SK-N-SH (cell line): ENCODE results near the gene PLTP.

Source experiments
- NRF1 ChIP-seq: IDR thresholded peaks from 2 replicates; pipeline ENCODE4 v1.6.1; 2012; ENCODE audit warnings: low read depth, mild to moderate bottlenecking, low read length
- SIN3A ChIP-seq: IDR thresholded peaks from 2 replicates; pipeline ENCODE4 v1.6.1; 2012; ENCODE audit warnings: low read depth, mild to moderate bottlenecking, low read length, moderate library complexity, borderline replicate concordance
- TF ChIP-seq, protein P1 (sequence below): fragments of 200-600 bp; sonication (generic); IDR thresholded peaks from 2 replicates; pipeline ENCODE4 v1.6.1; 2017; ENCODE audit warnings: antibody characterized with exemption, mild to moderate bottlenecking, moderate library complexity
- TF ChIP-seq, protein P2 (sequence below): IDR thresholded peaks from 2 replicates; pipeline ENCODE4 v1.4.0; 2012; ENCODE audit warnings: low read depth
- TF ChIP-seq, protein P3 (sequence below): IDR thresholded peaks from 2 replicates; pipeline ENCODE4 v1.6.1; 2012; ENCODE audit warnings: mild to moderate bottlenecking, low read depth, low read length, moderate library complexity

DNA sequence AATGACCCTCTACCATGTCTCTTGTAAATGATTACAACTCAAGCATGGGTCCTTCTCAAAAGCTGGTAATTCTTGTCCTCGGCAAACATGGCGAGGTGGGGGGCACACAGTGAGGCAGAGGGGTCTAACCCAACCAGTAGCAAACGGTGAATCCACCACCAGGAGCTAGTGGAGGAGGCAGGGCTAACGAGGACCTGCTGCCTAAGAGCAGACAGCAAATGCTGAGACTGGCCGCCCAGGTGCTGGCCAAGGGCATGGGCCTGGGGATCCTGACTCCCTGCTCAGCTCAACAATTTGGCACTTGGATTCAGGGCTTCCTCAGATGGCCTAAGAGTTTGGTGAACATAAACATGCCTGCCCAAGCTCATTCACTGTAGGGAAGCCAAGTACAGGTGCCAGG is 40.9 kb upstream of the PLTP start:
- TF ChIP-seq, protein P1, sequence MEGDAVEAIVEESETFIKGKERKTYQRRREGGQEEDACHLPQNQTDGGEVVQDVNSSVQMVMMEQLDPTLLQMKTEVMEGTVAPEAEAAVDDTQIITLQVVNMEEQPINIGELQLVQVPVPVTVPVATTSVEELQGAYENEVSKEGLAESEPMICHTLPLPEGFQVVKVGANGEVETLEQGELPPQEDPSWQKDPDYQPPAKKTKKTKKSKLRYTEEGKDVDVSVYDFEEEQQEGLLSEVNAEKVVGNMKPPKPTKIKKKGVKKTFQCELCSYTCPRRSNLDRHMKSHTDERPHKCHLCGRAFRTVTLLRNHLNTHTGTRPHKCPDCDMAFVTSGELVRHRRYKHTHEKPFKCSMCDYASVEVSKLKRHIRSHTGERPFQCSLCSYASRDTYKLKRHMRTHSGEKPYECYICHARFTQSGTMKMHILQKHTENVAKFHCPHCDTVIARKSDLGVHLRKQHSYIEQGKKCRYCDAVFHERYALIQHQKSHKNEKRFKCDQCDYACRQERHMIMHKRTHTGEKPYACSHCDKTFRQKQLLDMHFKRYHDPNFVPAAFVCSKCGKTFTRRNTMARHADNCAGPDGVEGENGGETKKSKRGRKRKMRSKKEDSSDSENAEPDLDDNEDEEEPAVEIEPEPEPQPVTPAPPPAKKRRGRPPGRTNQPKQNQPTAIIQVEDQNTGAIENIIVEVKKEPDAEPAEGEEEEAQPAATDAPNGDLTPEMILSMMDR: no peak
- TF ChIP-seq SIN3A (no peak), NRF1 (no peak)
- TF ChIP-seq, protein P2, sequence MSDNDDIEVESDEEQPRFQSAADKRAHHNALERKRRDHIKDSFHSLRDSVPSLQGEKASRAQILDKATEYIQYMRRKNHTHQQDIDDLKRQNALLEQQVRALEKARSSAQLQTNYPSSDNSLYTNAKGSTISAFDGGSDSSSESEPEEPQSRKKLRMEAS: no peak
- TF ChIP-seq, protein P3, sequence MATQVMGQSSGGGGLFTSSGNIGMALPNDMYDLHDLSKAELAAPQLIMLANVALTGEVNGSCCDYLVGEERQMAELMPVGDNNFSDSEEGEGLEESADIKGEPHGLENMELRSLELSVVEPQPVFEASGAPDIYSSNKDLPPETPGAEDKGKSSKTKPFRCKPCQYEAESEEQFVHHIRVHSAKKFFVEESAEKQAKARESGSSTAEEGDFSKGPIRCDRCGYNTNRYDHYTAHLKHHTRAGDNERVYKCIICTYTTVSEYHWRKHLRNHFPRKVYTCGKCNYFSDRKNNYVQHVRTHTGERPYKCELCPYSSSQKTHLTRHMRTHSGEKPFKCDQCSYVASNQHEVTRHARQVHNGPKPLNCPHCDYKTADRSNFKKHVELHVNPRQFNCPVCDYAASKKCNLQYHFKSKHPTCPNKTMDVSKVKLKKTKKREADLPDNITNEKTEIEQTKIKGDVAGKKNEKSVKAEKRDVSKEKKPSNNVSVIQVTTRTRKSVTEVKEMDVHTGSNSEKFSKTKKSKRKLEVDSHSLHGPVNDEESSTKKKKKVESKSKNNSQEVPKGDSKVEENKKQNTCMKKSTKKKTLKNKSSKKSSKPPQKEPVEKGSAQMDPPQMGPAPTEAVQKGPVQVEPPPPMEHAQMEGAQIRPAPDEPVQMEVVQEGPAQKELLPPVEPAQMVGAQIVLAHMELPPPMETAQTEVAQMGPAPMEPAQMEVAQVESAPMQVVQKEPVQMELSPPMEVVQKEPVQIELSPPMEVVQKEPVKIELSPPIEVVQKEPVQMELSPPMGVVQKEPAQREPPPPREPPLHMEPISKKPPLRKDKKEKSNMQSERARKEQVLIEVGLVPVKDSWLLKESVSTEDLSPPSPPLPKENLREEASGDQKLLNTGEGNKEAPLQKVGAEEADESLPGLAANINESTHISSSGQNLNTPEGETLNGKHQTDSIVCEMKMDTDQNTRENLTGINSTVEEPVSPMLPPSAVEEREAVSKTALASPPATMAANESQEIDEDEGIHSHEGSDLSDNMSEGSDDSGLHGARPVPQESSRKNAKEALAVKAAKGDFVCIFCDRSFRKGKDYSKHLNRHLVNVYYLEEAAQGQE: no peak
